ENCODE measurements around the gene BTG1.
"Not testable (repeated sequence)": the region's sequence is repeated elsewhere in the genome, so short reads cannot be mapped to it uniquely, and the experiment has no call there.

The BTG1 gene

GRCh38 chr12:92147491-92147890, 1.8 kb upstream of the BTG1 start:
- DNase-seq = no peak

- peak; percentile 85 for DNase-seq
Observed at GRCh38 chr12:92146497-92147224, 1.0 kb upstream of the BTG1 start.

GRCh38 chr12:92145481-92145730, 240 bp downstream of the BTG1 start:
- DNase-seq = no peak

GRCh38 chr12:92144631-92145480, 790 bp downstream of the BTG1 start:
- DNase-seq = no peak

GRCh38 chr12:92143686-92144630, 1.7 kb downstream of the BTG1 start:
- DNase-seq = peak; percentile 81

- DNase-seq = no peak
Observed at GRCh38 chr12:92143258-92143657, 2.4 kb downstream of the BTG1 start.

GRCh38 chr12:92142251-92142926, 3.3 kb downstream of the BTG1 start:
- no peak for DNase-seq

GRCh38 chr12:92141591-92142121, 4.0 kb downstream of the BTG1 start:
- DNase-seq = no peak

GRCh38 chr12:92140896-92141536, 4.6 kb downstream of the BTG1 start:
- no peak for DNase-seq

- no peak for DNase-seq
Observed at GRCh38 chr12:92140156-92140555, 5.5 kb downstream of the BTG1 start.

GRCh38 chr12:92139634-92140150, 6.0 kb downstream of the BTG1 start:
- peak; percentile 32 for DNase-seq

- DNase-seq = no peak
Observed at GRCh38 chr12:92138626-92139025, 7.0 kb downstream of the BTG1 start.

- no peak for DNase-seq
Observed at GRCh38 chr12:92138144-92138543, 7.5 kb downstream of the BTG1 start.

GRCh38 chr12:92136965-92137721, 8.5 kb downstream of the BTG1 start:
- DNase-seq = no peak

GRCh38 chr12:92136026-92136730, 9.5 kb downstream of the BTG1 start:
- DNase-seq = no peak

GRCh38 chr12:92135541-92135940, 10.1 kb downstream of the BTG1 start:
- DNase-seq = not testable (repeated sequence)

GRCh38 chr12:92134638-92135274, 10.9 kb downstream of the BTG1 start:
- DNase-seq = no peak

GRCh38 chr12:92133795-92134637, 11.6 kb downstream of the BTG1 start:
- DNase-seq = no peak

- no peak for DNase-seq
Observed at GRCh38 chr12:92133171-92133570, 12.5 kb downstream of the BTG1 start.

All from DMS79 treated with DMSO at 0.1 percent for 48 hours (cell line).